GM21515 (cell line): Measurements from ENCODE around the gene CORO7.

Experiments used
- ATAC-seq: cut with Tn5 transposase; IDR thresholded peaks from one replicate; pipeline ENCODE4 v1.9.1; 2021; ENCODE audit not compliant: unreplicated experiment

The CORO7 gene

GRCh38 chr16:4385789-4386450 lies 30.5 kb downstream of the CORO7 start:
- ATAC-seq: no peak

GRCh38 chr16:4385066-4385788 lies 31.2 kb downstream of the CORO7 start:
- ATAC-seq: no peak

GRCh38 chr16:4384509-4384942 lies 31.9 kb downstream of the CORO7 start:
- ATAC-seq: no peak

- no peak for ATAC-seq
Measured at GRCh38 chr16:4383591-4384444, 32.6 kb downstream of the CORO7 start.

- no peak for ATAC-seq
Measured at GRCh38 chr16:4382795-4383357, 33.5 kb downstream of the CORO7 start.

GRCh38 chr16:4381935-4382794 lies 34.2 kb downstream of the CORO7 start:
- ATAC-seq: no peak

- ATAC-seq: no peak
Measured at GRCh38 chr16:4381072-4381934, 35.1 kb downstream of the CORO7 start.

GRCh38 chr16:4380119-4381063 lies 36.0 kb downstream of the CORO7 start:
- no peak for ATAC-seq

- ATAC-seq: no peak
Measured at GRCh38 chr16:4378999-4379690, 37.3 kb downstream of the CORO7 start.

GRCh38 chr16:4378161-4378666 lies 38.2 kb downstream of the CORO7 start:
- ATAC-seq: no peak

- no peak for ATAC-seq
Measured at GRCh38 chr16:4377573-4378154, 38.7 kb downstream of the CORO7 start.

- no peak for ATAC-seq
Measured at GRCh38 chr16:4376893-4377572, 39.4 kb downstream of the CORO7 start.

GRCh38 chr16:4376126-4376892 lies 40.1 kb downstream of the CORO7 start:
- no peak for ATAC-seq

GRCh38 chr16:4375717-4376116 lies 40.7 kb downstream of the CORO7 start:
- ATAC-seq: no peak

- ATAC-seq: no peak
Measured at GRCh38 chr16:4373909-4374742, 42.3 kb downstream of the CORO7 start.
